DMS53 (cell line): ENCODE measurements around the gene PLA2R1.
A peak's percentile ranks its signal among the peaks of the same experiment; 100 is the strongest.

Experiments used
- DNase-seq: peaks from one replicate; lab custom pipeline; 2025; lab: John Stamatoyannopoulos, UW

PLA2R1 gene

DNA sequence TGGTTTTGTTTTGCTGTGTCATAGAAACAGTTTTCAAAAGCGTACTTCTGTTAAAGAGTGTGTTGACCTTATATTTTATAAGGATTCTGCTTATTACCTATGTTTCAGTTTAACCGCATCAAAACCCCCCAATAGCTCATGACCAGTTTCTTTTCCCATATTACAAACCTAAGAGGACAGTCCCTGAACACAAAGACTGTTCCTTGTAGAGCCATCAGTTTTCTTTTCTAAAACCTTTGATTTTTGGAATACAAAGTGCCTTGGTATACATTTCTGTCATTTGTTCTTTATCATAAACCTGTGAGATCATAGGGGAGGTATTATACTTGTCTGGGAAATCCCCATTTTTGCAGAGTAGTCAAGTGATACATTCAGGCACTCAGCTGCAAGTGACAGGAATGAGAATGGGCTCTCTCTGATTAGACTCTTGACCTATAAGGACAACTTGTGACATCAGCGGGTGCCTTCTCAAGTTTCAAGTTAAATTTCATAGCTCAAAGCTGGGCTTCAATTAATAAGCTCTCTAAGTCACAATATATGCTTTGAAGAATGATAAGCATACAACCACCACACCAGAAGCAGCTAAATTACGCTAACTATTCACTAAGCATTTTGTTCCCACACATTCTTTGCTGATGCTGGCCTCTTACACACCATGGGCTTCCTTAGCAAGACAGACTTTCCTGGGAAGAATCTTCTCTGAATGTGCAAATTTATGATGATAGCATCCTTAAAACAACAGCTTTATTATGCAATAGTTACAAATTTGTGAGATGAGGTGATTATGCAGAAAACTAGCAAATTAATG, 167.0 kb downstream of the PLA2R1 start:
- peak; percentile 87 for DNase-seq

DNA sequence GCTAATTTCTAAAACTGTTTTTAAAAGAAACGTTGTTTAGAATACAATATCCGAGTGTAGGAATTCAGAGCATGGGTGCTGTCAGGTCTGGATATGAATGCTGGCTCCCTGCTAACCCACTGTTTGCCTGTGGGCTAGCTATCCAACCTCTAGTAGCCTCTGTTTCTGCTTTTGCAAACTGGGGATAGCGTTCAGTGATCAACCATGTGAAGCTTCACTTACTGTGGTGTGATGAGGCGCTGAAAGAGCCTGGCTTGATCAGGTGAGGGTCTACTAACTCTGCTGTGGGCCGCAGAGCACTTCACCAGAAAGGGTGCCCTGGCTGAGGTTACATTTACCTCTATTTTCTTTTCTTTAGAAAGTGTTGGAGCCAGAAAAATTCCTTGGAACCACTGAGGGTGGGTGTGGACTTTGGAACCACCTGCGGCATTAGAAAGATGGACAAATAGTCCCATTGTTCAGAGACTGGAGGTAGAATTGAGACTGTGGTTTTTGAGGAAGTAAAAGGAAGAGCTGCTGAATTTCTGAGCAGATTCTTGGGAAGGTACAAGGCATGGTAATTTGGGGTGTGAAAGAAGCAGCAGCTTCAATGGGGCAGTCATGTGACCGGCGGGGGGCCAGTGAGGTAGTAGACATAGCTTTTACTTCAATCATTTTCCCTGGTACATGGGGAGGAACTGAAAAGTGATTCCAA, 168.1 kb downstream of the PLA2R1 start:
- no peak for DNase-seq

DNA sequence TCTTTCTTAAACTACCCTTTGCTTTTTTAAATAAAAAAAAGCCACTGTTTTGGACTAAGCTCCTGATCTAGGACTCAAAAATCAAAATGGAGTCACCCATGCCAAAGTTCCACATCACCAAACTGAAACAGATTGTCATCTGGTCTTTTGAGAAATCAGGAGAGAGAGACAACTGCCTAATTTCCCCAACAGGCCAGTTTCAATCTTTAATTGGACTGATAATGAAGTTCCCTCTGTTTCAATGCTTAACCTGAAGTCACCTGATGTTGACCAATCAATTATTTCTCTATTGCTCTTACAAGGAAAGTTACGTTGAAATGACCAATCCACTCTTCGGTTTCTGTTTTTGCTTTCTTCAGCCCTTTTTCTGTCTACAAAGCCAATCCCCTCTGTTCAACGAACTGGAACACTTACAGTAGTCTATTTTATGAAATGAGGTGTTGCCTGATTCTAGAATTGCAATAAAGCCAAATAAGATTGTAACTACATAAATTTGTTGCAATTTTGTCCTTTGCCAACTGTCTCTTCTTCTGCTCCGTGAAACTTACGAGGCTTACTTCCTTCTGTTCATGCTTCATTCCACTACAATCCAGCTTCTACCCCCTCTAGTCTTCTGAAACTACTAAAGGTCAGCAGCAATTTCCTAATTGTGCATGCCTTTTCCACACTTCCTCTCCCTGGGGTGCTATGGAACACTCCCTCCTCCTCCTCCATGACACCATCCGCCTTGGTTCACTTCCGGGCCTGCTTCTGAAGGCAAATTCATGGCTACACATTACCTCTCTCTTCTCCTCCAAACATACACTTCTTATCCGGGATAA, 169.2 kb downstream of the PLA2R1 start:
- DNase-seq = no peak

DNA sequence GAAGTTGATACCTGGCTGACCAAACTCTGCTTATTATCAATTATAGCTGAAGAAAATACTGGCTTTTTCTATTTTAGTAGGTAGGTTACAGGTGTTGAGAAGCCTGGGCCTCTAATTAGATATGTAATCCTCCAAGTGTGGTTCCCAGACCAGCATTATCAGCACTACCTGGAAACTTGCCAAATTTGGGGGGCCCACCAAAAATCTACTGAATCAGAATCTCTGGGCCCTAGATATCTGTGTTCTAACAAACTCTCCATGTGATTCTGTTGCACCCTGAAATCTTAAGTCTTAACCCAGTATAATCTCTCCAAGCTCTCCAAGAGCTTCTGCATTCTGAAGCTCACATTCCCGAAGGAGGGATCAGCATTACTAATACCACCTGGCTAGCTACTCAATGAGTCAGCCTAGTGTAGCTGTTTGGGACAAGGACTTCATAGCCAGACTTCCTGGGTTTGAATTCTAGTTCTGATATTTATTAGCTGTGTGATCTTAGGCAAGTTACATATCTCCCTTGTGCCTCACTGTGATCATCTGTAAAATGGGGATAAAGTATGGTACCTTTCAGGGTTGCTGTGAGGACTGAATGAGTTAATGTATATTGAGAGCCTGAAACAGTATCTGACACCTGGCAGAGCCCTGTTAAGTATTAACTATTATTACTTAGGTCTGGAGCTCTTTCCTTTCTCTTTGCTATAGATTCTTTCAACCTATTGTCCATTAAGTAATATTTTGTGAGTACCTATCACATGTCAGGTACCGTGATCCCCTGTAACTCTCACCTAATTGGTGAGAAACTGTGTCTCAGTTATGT, 170.3 kb downstream of the PLA2R1 start:
- peak; percentile 62 for DNase-seq

DNA sequence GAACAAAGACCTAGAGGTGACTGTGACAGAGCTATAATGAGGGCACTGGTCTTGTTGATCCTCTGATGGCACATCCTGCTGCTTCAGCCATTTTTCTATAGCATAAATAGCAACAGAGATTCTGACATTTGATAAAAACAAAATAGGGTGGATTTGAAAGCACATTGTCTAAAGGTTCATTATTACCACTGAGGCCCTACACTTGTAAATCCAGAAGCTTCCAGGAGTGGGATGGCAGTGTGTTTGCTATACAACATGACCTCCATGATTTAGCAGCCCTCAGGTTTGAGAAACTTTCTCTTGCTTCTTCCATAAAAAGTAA, 171.2 kb downstream of the PLA2R1 start:
- no peak for DNase-seq

DNA sequence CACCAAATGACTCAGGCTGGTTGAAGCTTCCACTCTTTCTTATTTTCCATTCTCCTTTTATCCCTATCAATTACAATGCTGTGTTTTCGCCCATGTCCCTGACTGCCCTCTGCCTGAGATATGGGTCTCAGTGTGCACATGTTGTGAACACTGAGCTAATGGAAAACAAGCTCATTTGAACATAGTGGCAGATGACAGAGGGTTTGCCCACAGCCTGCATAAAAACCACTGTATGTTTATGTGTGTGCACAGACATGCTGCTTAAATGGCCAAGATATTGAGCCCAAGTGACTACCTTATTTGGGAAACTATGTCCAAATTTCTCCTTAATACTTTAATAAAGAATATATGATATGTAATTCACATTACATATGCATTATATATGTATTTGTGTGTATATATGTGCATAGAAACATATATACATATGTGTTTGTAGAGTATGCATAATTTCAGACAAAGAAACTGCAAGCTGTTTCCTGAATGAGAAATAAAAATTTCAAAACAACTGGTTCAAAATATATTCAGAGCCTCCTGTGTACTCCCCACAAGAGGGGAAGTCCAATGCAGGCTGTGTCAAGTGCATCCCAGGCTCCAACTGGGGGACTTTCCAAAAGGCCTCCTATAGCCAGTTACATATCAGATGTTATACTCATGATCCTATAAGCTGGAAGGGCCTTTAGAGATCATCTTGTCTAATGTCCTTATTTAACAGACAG, 171.7 kb downstream of the PLA2R1 start:
- DNase-seq = peak; percentile 12

DNA sequence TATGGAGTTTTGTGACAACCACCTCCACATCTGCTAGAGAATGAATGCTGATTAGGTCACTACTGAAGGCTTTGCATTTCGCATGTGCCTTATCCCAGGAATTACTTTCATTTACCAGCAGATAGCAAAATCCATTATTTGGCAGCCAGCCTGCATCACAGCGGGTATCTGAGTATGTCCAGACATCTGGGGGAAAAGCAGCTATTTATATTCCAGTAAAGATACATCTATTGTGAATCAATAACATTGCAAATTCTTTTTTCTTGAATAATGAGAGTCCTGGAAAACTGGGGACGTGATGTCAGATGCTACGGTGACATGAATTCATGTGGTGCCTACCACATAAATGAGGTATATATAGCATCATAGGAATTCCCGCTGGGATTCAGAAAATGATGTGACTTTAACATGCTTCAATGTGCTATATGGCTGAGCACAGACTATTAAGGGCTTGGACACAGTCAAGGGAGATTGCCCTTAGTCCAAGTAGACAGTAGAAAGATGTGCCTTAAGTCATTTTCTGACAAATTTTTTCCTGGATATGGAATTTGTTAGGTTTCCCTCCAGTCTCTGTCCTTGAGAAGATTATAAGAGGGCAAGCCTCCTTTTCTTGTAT, 180.2 kb downstream of the PLA2R1 start:
- no peak for DNase-seq
